ENCODE measurements around the gene SERP2.

Gene SERP2

GRCh38 chr13:44365008-44365407 is 8.6 kb upstream of the SERP2 start:
- H3K4me3 ChIP-seq (ENCODE audit: low read depth, low read length), result no peak overlapping the region
- TF ChIP-seq, protein P1, sequence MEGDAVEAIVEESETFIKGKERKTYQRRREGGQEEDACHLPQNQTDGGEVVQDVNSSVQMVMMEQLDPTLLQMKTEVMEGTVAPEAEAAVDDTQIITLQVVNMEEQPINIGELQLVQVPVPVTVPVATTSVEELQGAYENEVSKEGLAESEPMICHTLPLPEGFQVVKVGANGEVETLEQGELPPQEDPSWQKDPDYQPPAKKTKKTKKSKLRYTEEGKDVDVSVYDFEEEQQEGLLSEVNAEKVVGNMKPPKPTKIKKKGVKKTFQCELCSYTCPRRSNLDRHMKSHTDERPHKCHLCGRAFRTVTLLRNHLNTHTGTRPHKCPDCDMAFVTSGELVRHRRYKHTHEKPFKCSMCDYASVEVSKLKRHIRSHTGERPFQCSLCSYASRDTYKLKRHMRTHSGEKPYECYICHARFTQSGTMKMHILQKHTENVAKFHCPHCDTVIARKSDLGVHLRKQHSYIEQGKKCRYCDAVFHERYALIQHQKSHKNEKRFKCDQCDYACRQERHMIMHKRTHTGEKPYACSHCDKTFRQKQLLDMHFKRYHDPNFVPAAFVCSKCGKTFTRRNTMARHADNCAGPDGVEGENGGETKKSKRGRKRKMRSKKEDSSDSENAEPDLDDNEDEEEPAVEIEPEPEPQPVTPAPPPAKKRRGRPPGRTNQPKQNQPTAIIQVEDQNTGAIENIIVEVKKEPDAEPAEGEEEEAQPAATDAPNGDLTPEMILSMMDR (IDR thresholded peaks at IDR 0.05; ENCODE audit: control insufficient read depth, extremely low read depth, insufficient read depth), result no peak
- DNase-seq (ENCODE audit: low read depth), result no peak

DNA sequence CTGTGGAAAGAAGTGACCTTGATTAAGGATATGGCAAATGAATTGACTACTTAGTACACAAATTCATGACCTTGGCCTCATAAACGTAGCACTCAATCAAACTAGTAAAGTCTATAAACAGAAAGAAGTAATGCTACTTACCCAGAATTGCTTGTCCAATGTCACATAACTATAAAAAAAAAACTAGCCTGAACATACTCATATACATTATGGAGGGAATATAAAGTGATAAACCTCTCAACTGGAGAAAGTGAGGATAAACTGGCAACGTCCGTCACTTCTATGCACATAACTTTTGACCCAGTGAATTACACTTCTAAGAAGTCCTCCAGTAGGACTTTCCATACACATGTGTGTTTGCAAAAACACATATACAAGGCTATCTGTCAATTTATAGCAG is 7.7 kb upstream of the SERP2 start:
- DNase-seq (ENCODE audit: low read depth), result no peak
- no peak overlapping the region for H3K4me3 ChIP-seq (ENCODE audit: low read depth, low read length)
- TF ChIP-seq, protein P1 (IDR thresholded peaks at IDR 0.05; ENCODE audit: control insufficient read depth, extremely low read depth, insufficient read depth), result no peak

DNA sequence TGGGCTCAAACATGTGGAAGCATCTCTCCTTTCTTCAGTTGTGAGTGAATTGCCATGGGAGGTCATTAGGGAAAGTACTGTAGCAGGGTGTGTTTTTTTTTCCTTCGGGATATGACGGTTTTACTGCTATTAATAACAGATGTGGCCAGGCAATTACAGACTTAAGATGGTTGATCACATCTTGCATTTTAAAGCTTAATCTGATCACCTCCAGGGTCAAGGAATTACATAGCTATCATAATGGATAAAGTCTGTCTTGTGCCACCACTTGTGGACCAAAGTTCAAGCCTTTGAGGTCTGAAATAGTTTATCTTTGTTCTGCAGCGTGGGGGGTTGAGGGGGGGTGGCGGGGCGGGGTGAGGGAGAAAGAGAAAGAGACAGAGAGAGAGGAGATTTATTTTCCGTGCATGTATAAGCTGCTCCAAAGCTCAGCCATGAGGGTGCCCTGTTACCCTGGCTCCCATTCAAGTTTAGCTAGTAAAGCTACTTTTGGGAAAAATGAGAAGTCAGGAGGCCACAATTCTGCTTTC is 5.5 kb upstream of the SERP2 start:
- DNase-seq (ENCODE audit: low read depth), result no peak
- TF ChIP-seq, protein P1 (IDR thresholded peaks at IDR 0.05; ENCODE audit: control insufficient read depth, extremely low read depth, insufficient read depth), result no peak
- H3K4me3 ChIP-seq (ENCODE audit: low read depth, low read length), result no peak overlapping the region

DNA sequence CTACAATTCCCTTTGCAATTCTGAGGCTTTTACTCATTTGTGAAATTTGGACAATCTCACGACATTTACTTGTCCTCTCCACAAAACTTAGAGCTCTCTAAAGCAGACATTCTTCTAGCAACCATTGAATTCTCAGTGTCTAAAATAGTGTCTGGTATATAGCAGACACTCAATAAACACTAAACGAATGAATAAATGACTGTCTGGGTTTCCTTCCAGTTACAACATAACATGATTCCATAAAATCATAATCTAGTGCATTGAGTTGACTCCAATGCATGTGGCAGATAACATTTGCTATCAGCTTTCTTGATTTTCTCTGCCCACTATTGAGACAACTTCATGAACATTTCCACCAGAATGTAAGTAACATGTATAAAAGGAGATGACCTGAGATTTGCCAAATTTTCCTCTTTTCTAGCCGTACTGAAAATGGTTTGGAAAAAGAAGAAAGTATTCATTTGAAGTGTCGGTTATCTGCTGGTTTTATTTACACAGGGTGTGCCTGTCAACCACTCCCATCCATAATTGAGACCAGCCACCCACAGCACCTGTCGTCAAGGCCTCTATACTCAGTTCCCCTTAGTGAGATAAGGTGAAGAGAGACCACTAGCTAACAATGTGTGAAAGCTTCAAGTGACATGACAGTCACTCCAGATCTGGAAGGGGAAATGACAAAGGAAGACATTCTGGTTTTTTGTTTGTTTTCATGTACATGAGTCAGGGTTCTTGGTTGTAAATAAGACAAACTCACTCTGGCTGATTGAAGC is 4.8 kb upstream of the SERP2 start:
- TF ChIP-seq, protein P1 (IDR thresholded peaks at IDR 0.05; ENCODE audit: control insufficient read depth, extremely low read depth, insufficient read depth), result no peak
- DNase-seq (ENCODE audit: low read depth), result no peak
- no peak overlapping the region for H3K4me3 ChIP-seq (ENCODE audit: low read depth, low read length)

- TF ChIP-seq, protein P1 (IDR thresholded peaks at IDR 0.05; ENCODE audit: control insufficient read depth, extremely low read depth, insufficient read depth), result no peak
- H3K4me3 ChIP-seq (ENCODE audit: low read depth, low read length), result no peak overlapping the region
- DNase-seq (ENCODE audit: low read depth), result no peak
These were observed 2.2 kb upstream of the SERP2 start for GRCh38 chr13:44371421-44371820.

DNA sequence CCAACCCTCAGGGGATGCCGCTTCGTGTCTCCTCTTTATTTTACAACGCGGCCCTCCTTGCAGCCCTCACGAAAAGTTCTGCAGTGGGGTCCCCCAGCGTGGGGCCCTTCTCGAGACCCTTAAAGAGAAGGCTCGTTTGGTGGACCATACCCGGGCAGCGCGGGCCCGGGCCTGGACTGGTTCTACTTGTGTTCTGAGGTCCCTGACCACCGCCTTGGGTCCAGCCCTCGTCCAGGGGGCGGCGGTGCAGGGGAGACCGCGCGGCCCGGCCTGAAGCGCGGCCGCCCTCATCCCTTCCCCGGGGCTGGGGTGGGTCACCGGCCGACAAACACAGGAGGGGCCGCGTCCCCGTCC is 400 bp upstream of the SERP2 start:
- no peak for DNase-seq (ENCODE audit: low read depth)
- TF ChIP-seq, protein P1 (IDR thresholded peaks at IDR 0.05; ENCODE audit: control insufficient read depth, extremely low read depth, insufficient read depth), result no peak
- H3K4me3 ChIP-seq (ENCODE audit: low read depth, low read length), result no peak overlapping the region

DNA sequence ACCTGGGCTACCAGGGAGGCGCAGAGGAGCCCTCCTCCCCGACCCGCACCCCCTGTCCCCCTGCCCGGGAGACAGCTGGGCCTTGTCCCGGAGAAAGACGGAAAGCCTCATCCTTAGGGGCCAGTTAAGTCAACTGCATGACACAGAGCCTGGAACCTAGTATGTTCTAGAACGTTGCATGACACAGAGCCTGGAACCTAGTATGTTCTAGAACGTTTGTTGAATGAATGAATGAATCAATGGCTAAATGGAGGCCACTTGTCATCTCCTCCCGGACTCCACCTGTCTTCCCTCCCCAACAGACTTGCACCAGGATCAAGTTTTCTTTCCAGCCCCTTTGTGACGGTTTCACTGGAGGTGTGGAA is 706 bp downstream of the SERP2 start:
- no peak overlapping the region for H3K4me3 ChIP-seq (ENCODE audit: low read depth, low read length)
- no peak for DNase-seq (ENCODE audit: low read depth)
- TF ChIP-seq, protein P1 (IDR thresholded peaks at IDR 0.05; ENCODE audit: control insufficient read depth, extremely low read depth, insufficient read depth), result no peak

Data from LNCaP clone FGC (cell line).